ENCODE results near the gene IL21.

The IL21 gene

GRCh38 chr4:122632396-122633143 lies 11.7 kb upstream of the IL21 start:
- DNase-seq (ENCODE audit: low read depth), result no peak

- no peak for DNase-seq (ENCODE audit: low read depth)
Observed at GRCh38 chr4:122625156-122625555, 4.3 kb upstream of the IL21 start.

GRCh38 chr4:122624205-122624604 lies 3.3 kb upstream of the IL21 start:
- DNase-seq (ENCODE audit: low read depth), result no peak

GRCh38 chr4:122623637-122624166 lies 2.8 kb upstream of the IL21 start:
- no peak for DNase-seq (ENCODE audit: low read depth)

- DNase-seq (ENCODE audit: low read depth), result no peak
Observed at GRCh38 chr4:122622400-122622799, 1.5 kb upstream of the IL21 start.

GRCh38 chr4:122619611-122620010 lies 1.3 kb downstream of the IL21 start:
- no peak for DNase-seq (ENCODE audit: low read depth)

- DNase-seq (ENCODE audit: low read depth), result no peak
Observed at GRCh38 chr4:122617597-122618593, 3.0 kb downstream of the IL21 start.

- DNase-seq (ENCODE audit: low read depth), result no peak
Observed at GRCh38 chr4:122616915-122617596, 3.8 kb downstream of the IL21 start.

GRCh38 chr4:122614621-122615020 lies 6.2 kb downstream of the IL21 start:
- DNase-seq (ENCODE audit: low read depth), result no peak

- no peak for DNase-seq (ENCODE audit: low read depth)
Observed at GRCh38 chr4:122612540-122612939, 8.3 kb downstream of the IL21 start.

GRCh38 chr4:122606364-122607043 lies 14.4 kb downstream of the IL21 start:
- no peak for DNase-seq (ENCODE audit: low read depth)

- DNase-seq (ENCODE audit: low read depth), result no peak
Observed at GRCh38 chr4:122604146-122604545, 16.7 kb downstream of the IL21 start.

- no peak for DNase-seq (ENCODE audit: low read depth)
Observed at GRCh38 chr4:122603156-122603574, 17.7 kb downstream of the IL21 start.

- DNase-seq (ENCODE audit: low read depth), result no peak
Observed at GRCh38 chr4:122602277-122603142, 18.4 kb downstream of the IL21 start.

GRCh38 chr4:122591196-122591595 lies 29.7 kb downstream of the IL21 start:
- no peak for DNase-seq (ENCODE audit: low read depth)

- no peak for DNase-seq (ENCODE audit: low read depth)
Observed at GRCh38 chr4:122588453-122589238, 32.2 kb downstream of the IL21 start.

- DNase-seq (ENCODE audit: low read depth), result no peak
Observed at GRCh38 chr4:122584519-122584918, 36.3 kb downstream of the IL21 start.

GRCh38 chr4:122583906-122584305 lies 37.0 kb downstream of the IL21 start:
- DNase-seq (ENCODE audit: low read depth), result no peak
